Measurements from ENCODE around the gene IMMP2L. TPM values are rescaled to one million over a fixed set of nuclear protein-coding genes. Genes with fewer than 3 reads are reported as not detected.

Gene IMMP2L
- total RNA-seq, 6 experiments from 2014 or later = 14.2 to 25.3 (median 19.7) TPM

GRCh38 chr7:111004310-111004901 is 557.9 kb downstream of the IMMP2L start:
- Histone ChIP-seq H3K36me3 (no peaks in the 10 kb centered on the region), H3K27ac (no peak overlapping the region), H3K27me3 (no peaks in the 10 kb centered on the region), H3K9me3 (no peaks in the 10 kb centered on the region), H3K4me3 (no peak overlapping the region), H3K4me1 (no peaks in the 10 kb centered on the region)
- 88% methylated on average over 4 of the region's 4 CpGs for WGBS (ENCODE audit: insufficient coverage, low coverage, low lambda C conversion rate, missing lambda C conversion rate)
- intact Hi-C loops (cut with DNase I) = no loop called here
- DNase-seq = no peak
- TF ChIP-seq POLR2A (IDR thresholded peaks at IDR 0.05) = no peak
- TF ChIP-seq, protein P1, sequence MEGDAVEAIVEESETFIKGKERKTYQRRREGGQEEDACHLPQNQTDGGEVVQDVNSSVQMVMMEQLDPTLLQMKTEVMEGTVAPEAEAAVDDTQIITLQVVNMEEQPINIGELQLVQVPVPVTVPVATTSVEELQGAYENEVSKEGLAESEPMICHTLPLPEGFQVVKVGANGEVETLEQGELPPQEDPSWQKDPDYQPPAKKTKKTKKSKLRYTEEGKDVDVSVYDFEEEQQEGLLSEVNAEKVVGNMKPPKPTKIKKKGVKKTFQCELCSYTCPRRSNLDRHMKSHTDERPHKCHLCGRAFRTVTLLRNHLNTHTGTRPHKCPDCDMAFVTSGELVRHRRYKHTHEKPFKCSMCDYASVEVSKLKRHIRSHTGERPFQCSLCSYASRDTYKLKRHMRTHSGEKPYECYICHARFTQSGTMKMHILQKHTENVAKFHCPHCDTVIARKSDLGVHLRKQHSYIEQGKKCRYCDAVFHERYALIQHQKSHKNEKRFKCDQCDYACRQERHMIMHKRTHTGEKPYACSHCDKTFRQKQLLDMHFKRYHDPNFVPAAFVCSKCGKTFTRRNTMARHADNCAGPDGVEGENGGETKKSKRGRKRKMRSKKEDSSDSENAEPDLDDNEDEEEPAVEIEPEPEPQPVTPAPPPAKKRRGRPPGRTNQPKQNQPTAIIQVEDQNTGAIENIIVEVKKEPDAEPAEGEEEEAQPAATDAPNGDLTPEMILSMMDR (IDR thresholded peaks at IDR 0.05) = no peak
- ATAC-seq = no peak

DNA sequence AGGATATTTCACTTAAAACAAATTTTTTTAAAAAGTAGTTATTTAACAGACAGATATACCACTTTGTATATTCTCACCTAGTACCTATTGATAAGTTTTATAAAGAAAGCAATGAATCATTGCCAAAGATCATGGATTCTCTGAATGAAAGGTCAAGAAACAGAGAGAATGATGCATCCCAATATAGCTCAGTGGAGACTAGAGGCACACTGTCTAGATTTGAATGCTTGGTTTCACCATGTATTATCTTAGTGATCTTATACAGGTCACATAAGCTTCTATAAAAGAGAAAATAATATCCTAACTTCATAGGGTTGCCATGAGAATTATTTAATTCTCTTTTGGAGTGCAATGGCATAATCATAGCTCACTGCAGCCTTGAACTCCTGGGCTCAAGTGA is 558.4 kb downstream of the IMMP2L start:
- TF ChIP-seq POLR2A (IDR thresholded peaks at IDR 0.05) = no peak
- TF ChIP-seq, protein P1 (IDR thresholded peaks at IDR 0.05) = no peak
- H3K27ac ChIP-seq = no peak overlapping the region
- H3K4me3 ChIP-seq = no peak overlapping the region
- no peaks in the 10 kb centered on the region for H3K27me3 ChIP-seq
- no peaks in the 10 kb centered on the region for H3K36me3 ChIP-seq
- H3K9me3 ChIP-seq = no peaks in the 10 kb centered on the region
- intact Hi-C loops (cut with DNase I) = no loop called here
- DNase-seq (no peak), ATAC-seq (no peak)
- no peaks in the 10 kb centered on the region for H3K4me1 ChIP-seq

DNA sequence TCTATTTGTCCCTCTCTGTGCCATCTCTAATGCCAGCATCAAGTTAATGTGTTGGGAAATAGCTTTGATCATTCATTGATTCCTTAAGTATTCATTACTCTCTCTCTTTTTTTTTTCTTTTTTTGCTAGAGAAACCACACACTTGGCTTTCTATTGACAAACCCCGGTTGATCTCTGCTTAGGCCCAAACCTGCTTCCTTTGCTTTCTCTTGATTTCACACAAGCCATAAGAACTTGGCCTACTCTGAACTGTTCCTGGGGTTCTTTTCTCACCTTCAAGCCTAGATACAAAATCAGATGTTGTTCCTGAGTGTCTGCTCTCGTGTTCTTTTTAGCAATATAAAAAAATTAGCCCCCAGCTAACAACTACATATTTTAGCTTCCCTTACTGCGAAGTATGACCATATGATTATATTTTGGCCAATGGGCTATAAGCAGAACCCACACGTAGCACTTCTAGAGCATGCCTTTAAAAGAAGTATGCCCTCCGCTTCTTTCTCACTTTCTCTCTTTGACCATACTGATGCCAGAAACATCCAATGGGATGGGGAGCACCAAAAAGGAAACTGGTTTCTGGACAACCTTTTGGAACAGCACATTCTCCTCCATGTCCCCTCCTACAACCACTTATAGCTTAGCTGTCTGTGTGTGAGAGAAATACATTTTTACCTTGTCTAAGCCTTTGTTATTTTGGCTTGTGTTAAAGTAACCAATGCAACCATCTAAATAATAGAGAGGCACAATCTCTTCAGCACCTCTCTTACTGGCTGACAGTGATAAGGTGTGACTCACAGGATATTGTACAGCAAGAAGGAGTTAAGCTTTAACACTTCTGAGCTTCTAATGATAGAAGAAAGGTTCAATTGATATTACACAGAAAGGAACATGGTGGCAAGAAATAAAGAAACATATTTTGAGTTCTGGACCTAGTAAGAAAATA is 568.0 kb downstream of the IMMP2L start:
- no peak overlapping the region for H3K27ac ChIP-seq
- intact Hi-C loops (cut with DNase I) = no loop called here

GRCh38 chr7:110988890-110989501 is 573.3 kb downstream of the IMMP2L start:
- no peaks in the 10 kb centered on the region for H3K9me3 ChIP-seq
- H3K4me1 ChIP-seq = no peaks in the 10 kb centered on the region
- no peak overlapping the region for H3K27ac ChIP-seq
- H3K36me3 ChIP-seq = no peaks in the 10 kb centered on the region
- intact Hi-C loops (cut with DNase I) = no loop called here
- WGBS (ENCODE audit: insufficient coverage, low coverage, low lambda C conversion rate, missing lambda C conversion rate) = 91% methylated on average over 8 of the region's 10 CpGs
- no peaks in the 10 kb centered on the region for H3K27me3 ChIP-seq
- ATAC-seq (no peak), DNase-seq (no peak)
- no peak overlapping the region for H3K4me3 ChIP-seq
- no peak for TF ChIP-seq POLR2A (IDR thresholded peaks at IDR 0.05)
- TF ChIP-seq, protein P1 (IDR thresholded peaks at IDR 0.05) = no peak

More for the DNA sequence above, 568.0 kb downstream of the IMMP2L start:
- TF ChIP-seq POLR2A (IDR thresholded peaks at IDR 0.05) = no peak
- TF ChIP-seq, protein P1 (IDR thresholded peaks at IDR 0.05) = no peak
- Histone ChIP-seq H3K9me3 (no peaks in the 10 kb centered on the region), H3K4me3 (no peak overlapping the region), H3K4me1 (no peaks in the 10 kb centered on the region), H3K36me3 (no peaks in the 10 kb centered on the region), H3K27me3 (no peaks in the 10 kb centered on the region)
- 89% methylated on average over 5 of the region's 5 CpGs for WGBS (ENCODE audit: insufficient coverage, low coverage, low lambda C conversion rate, missing lambda C conversion rate)
- DNase-seq (no peak), ATAC-seq (no peak)

Measured in right lobe of liver (tissue), 6 donors.